Left renal pelvis (tissue), 4 donors: ENCODE results near the gene CXXC4. TPM values are rescaled to one million over a fixed set of nuclear protein-coding genes. Genes with fewer than 3 reads are reported as not detected.

Experiments
- DNase-seq, 4 donors: peaks; one replicate each; pipeline ENCODE4 v3.0.0-alpha.2; 2013; ENCODE audit warnings: low read depth in 4 of 4, low spot score in 3 of 4
- polyA plus RNA-seq, 4 donors: library from polyadenylated mRNA; unstranded; fragments of 120-200 nt; gene quantifications; one replicate each; pipeline ENCODE4 v1.2.1, GENCODE V29; 2013; ENCODE audit not compliant: insufficient read length in 4 of 4

The CXXC4 gene
- polyA plus RNA-seq, 4 donors: 3.6 to 9.6 (median 9.3) TPM

GRCh38 chr4:104424475-104424941 is 70.2 kb downstream of the CXXC4 start:
- DNase-seq: no peak

- no peak for DNase-seq
These were observed 73.1 kb downstream of the CXXC4 start for GRCh38 chr4:104421566-104421965.

GRCh38 chr4:104420766-104421165 is 73.9 kb downstream of the CXXC4 start:
- DNase-seq: peak in 1 of 4 donors; percentile 17
